MCF 10A (cell line): ENCODE data around the gene E2F7. TPM values are rescaled to one million over a fixed set of nuclear protein-coding genes. Genes with fewer than 3 reads are reported as not detected.

Experiments
- BruUV-seq: library from RNA; stranded (reverse); fragments of 400-500 nt; replicated peaks from 2 replicates; lab custom pipeline; 2021; lab: Mats Ljungman, UMichigan
- CTCF ChIA-PET: fragments of 300-600 bp; sonication (Branson Sonifier 250); formaldehyde crosslinking; extraction: SDS; loops from one replicate; lab custom pipeline; 2021; ENCODE audit warnings: antibody characterized with exemption, inconsistent platforms; lab: Yijun Ruan, JAX
- POLR2A ChIA-PET: fragments of 300-600, 350-650 bp; sonication (Branson Sonifier 250); formaldehyde crosslinking; extraction: SDS; loops from one replicate; lab custom pipeline; 2020; ENCODE audit warnings: antibody characterized with exemption, inconsistent platforms; lab: Yijun Ruan, JAX
- DNase-seq: peaks from one replicate; pipeline ENCODE4 v3.0.0-alpha.2; 2018; ENCODE audit not compliant: unreplicated experiment
- H3K27ac Mint-ChIP-seq: one replicate; pipeline ENCODE4 v1.8.0; 2022; ENCODE audit warnings: mild to moderate bottlenecking, low read depth, mixed read lengths; ENCODE audit not compliant: unreplicated experiment
- H3K27me3 Mint-ChIP-seq: one replicate; pipeline ENCODE4 v1.8.0; 2022; ENCODE audit warnings: mixed read lengths; ENCODE audit not compliant: insufficient read depth, unreplicated experiment
- H3K36me3 Mint-ChIP-seq: one replicate; pipeline ENCODE4 v1.8.0; 2022; ENCODE audit warnings: mild to moderate bottlenecking, moderate library complexity, mixed read lengths; ENCODE audit not compliant: insufficient read depth, unreplicated experiment
- H3K4me1 Mint-ChIP-seq: one replicate; pipeline ENCODE4 v1.8.0; 2022; ENCODE audit warnings: mixed read lengths; ENCODE audit not compliant: insufficient read depth, unreplicated experiment
- H3K4me3 Mint-ChIP-seq: one replicate; pipeline ENCODE4 v1.8.0; 2022; ENCODE audit warnings: mild to moderate bottlenecking, moderate library complexity, mixed read lengths; ENCODE audit not compliant: unreplicated experiment
- H3K9me3 Mint-ChIP-seq: one replicate; pipeline ENCODE4 v1.8.0; 2022; ENCODE audit warnings: mixed read lengths; ENCODE audit not compliant: unreplicated experiment
- intact Hi-C: fragments of 100-400 bp; cut with micrococcal nuclease; formaldehyde crosslinking; loops from 2 replicates; pipeline ENCODE4 v1.14.1; 2022
- total RNA-seq: library from RNA; stranded (reverse); gene quantifications from 2 replicates; pipeline ENCODE4 v1.2.3, GENCODE V29; 2022
- TF ChIP-seq, protein P1 (sequence below): fragments of 200-600 bp; IDR thresholded peaks from one replicate; pipeline ENCODE4 v1.8.0; 2022; ENCODE audit warnings: antibody characterized with exemption, mild to moderate bottlenecking; ENCODE audit not compliant: unreplicated experiment

Gene E2F7
- total RNA-seq, 1 experiment from 2014 or later = 34.4 TPM

DNA sequence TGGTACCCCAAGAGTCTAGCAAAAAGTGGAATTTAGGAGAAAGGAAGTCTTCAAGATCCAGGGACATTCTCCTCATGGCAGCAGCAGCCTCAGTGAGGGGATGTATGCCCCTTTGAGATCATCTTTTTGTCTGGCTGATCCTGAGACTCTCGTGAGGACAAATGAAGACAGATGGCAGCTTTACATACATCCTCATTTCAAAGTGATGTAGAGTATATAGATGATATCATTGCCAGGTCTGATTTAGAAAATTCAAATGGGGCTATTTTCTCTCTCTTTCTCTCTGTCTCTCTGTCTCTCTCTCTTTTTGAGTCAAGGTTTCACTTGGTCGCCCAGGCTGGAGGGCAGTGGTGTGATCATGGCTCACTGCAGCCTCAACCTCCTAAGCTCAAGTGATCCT is 61.5 kb downstream of the E2F7 start:
- TF ChIP-seq, protein P1, sequence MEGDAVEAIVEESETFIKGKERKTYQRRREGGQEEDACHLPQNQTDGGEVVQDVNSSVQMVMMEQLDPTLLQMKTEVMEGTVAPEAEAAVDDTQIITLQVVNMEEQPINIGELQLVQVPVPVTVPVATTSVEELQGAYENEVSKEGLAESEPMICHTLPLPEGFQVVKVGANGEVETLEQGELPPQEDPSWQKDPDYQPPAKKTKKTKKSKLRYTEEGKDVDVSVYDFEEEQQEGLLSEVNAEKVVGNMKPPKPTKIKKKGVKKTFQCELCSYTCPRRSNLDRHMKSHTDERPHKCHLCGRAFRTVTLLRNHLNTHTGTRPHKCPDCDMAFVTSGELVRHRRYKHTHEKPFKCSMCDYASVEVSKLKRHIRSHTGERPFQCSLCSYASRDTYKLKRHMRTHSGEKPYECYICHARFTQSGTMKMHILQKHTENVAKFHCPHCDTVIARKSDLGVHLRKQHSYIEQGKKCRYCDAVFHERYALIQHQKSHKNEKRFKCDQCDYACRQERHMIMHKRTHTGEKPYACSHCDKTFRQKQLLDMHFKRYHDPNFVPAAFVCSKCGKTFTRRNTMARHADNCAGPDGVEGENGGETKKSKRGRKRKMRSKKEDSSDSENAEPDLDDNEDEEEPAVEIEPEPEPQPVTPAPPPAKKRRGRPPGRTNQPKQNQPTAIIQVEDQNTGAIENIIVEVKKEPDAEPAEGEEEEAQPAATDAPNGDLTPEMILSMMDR = no peak
- CTCF ChIA-PET = interaction anchor here (11.6 kb wide), 1 partner anchor 50 kb away, joined by 200 read pairs; no protein-coding TSS in a partner anchor
- BruUV-seq = no TSS peak
- H3K36me3 Mint-ChIP-seq = no peaks in the 10 kb centered on the region
- no peaks in the 10 kb centered on the region for H3K27me3 Mint-ChIP-seq
- H3K27ac Mint-ChIP-seq = no peak overlapping the region
- no peak for DNase-seq
- no peaks in the 10 kb centered on the region for H3K9me3 Mint-ChIP-seq
- H3K4me3 Mint-ChIP-seq = no peak overlapping the region
- intact Hi-C loops = no loop called here
- H3K4me1 Mint-ChIP-seq = no peaks in the 10 kb centered on the region
- POLR2A ChIA-PET = no interaction called here

DNA sequence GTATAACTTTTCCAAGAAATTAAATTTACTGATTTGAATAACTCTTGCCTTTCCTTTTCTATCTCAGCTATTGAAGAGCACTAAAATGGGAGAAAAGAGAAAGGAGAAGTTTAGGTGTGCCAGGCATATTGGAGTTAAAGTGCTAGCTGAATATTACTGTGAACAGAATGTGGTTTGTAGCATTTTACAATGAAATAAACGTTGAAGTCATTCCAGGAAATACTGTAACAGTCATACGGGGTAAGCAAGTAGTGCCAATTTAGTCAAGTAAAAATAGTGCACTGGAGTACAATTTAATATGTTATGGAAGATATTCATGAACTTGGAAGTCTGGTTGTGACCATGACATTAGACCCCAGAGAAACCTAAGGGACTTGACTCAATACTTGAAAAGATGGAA is 62.1 kb downstream of the E2F7 start:
- H3K9me3 Mint-ChIP-seq = no peaks in the 10 kb centered on the region
- H3K27me3 Mint-ChIP-seq = no peaks in the 10 kb centered on the region
- no peak for DNase-seq
- no peaks in the 10 kb centered on the region for H3K36me3 Mint-ChIP-seq
- ChIA-PET POLR2A (no interaction called here), CTCF (interaction anchor here (0.6 kb wide), 1 partner anchor 1292 kb away, joined by 3 read pairs; no protein-coding TSS in a partner anchor)
- no peaks in the 10 kb centered on the region for H3K4me1 Mint-ChIP-seq
- no TSS peak for BruUV-seq
- intact Hi-C loops = no loop called here
- no peak overlapping the region for H3K4me3 Mint-ChIP-seq
- no peak overlapping the region for H3K27ac Mint-ChIP-seq
- TF ChIP-seq, protein P1 = no peak

DNA sequence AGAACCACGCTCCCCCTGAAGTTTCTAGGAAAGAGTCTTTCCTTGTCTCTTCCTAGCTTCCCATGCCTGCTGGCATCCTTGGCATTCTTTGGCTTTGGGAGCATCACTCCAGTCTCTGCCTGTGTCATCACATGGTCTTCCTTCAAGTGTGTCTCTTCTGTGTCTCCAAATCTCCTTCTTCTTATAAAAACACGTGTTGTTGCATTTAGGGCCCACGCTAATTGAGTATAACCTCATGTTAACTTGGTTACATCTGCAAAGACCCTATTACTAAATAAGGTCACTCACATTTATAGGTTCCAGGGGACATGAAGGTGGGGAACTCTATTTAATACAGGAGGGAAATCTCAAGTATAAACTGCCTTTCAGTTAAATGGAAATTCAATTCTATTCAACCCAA is 63.0 kb downstream of the E2F7 start:
- H3K4me3 Mint-ChIP-seq = no peak overlapping the region

DNA sequence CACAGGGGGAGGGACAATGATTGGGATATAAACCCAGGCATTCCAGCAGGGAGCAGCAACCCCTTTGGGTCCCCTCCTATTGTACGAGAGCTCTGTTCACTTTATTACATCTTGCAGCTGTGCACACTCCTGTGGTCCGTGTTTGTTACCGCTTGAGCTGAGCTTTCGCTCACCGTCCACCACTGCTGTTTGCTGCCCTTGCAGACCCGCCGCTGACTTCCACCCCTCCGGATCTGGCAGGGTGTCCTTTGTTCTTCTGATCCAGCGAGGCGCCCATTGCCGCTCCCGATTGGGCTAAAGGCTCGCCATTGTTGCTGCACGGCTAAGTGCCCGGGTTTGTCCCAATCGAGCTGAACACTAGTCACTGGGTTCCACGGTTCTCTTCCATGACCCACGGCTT is 64.1 kb downstream of the E2F7 start:
- CTCF ChIA-PET = interaction anchor here (0.7 to 7.1 kb wide), 4 partner anchors 9 to 120 kb away, joined by 3 to 50 read pairs (median 6); no protein-coding TSS in a partner anchor

More for the DNA sequence above, 63.0 kb downstream of the E2F7 start:
- Mint-ChIP-seq H3K4me1 (no peaks in the 10 kb centered on the region), H3K36me3 (no peaks in the 10 kb centered on the region), H3K9me3 (no peaks in the 10 kb centered on the region), H3K27me3 (no peaks in the 10 kb centered on the region), H3K27ac (no peak overlapping the region)
- no peak for DNase-seq
- CTCF ChIA-PET = interaction anchor here (7.1 kb wide), 1 partner anchor 8 kb away, joined by 50 read pairs; no protein-coding TSS in a partner anchor
- TF ChIP-seq, protein P1 = no peak
- no TSS peak for BruUV-seq
- POLR2A ChIA-PET = no interaction called here
- intact Hi-C loops = no loop called here

More for the DNA sequence above, 64.1 kb downstream of the E2F7 start:
- BruUV-seq = no TSS peak
- TF ChIP-seq, protein P1 = no peak
- no peaks in the 10 kb centered on the region for H3K9me3 Mint-ChIP-seq
- H3K27ac Mint-ChIP-seq = no peak overlapping the region
- DNase-seq = no peak
- H3K4me1 Mint-ChIP-seq = no peaks in the 10 kb centered on the region
- no peaks in the 10 kb centered on the region for H3K36me3 Mint-ChIP-seq
- intact Hi-C loops = no loop called here
- POLR2A ChIA-PET = interaction anchor here (0.6 kb wide), 1 partner anchor 48 kb away, joined by 3 read pairs; no protein-coding TSS in a partner anchor
- H3K27me3 Mint-ChIP-seq = no peaks in the 10 kb centered on the region
- no peak overlapping the region for H3K4me3 Mint-ChIP-seq
